Measurements from ENCODE around the gene CNGA3. TPM values are rescaled to one million over a fixed set of nuclear protein-coding genes. Genes with fewer than 3 reads are reported as not detected.

CNGA3 gene
- total and polyA plus RNA-seq, 2 donors (not counting 3 experiments of a cell fraction or from before 2014, with no cell fraction given): not detected

GRCh38 chr2:98309580-98309979, 36.7 kb upstream of the CNGA3 start:
- TF ChIP-seq MAX (IDR thresholded peaks at IDR 0.05; ENCODE audit: insufficient read depth, insufficient read length) (no peak), JUN (IDR thresholded peaks at IDR 0.05; ENCODE audit: borderline replicate concordance, insufficient read depth, insufficient read length, low read depth) (no peak), MYC (IDR thresholded peaks at IDR 0.05; ENCODE audit: low read depth, low read length) (no peak), POLR2AphosphoS5 (IDR thresholded peaks at IDR 0.05; ENCODE audit: insufficient read depth, low read depth, low read length) (no peak), FOS (IDR thresholded peaks at IDR 0.05; ENCODE audit: borderline replicate concordance, insufficient read depth, low read length) (no peak), CTCF (IDR thresholded peaks at IDR 0.05; ENCODE audit: extremely low read depth in 1 of 2, insufficient read depth in 1 of 2, low read depth in 1 of 2, low read length in 2 of 2) (no peak), POLR2A (IDR thresholded peaks at IDR 0.05; ENCODE audit: low read depth, low read length) (no peak), EZH2 (IDR thresholded peaks at IDR 0.05; ENCODE audit: borderline replicate concordance, low read depth, low read length, severe bottlenecking) (no peak)
- Histone ChIP-seq H3K27ac (ENCODE audit: insufficient read depth, low read depth, low read length) (no peak overlapping the region), H3K9me3 (replicated peaks; ENCODE audit: control insufficient read depth, insufficient read depth, low read length) (no peaks in the 10 kb centered on the region), H3K4me3 (replicated peaks in 1 of 3; ENCODE audit: insufficient read depth in 1 of 3, low read depth in 1 of 3, low read length in 3 of 3) (no peak overlapping the region), H2AFZ (ENCODE audit: low read depth, low read length) (no peak overlapping the region), H3K4me1 (ENCODE audit: control insufficient read depth, extremely low read depth, insufficient read depth, low read length) (no peaks in the 10 kb centered on the region), H3K79me2 (ENCODE audit: control insufficient read depth, insufficient read depth, low read length) (no peaks in the 10 kb centered on the region), H4K20me1 (replicated peaks; ENCODE audit: control insufficient read depth, extremely low read depth, insufficient read depth, low read length) (no peaks in the 10 kb centered on the region), H3K9ac (replicated peaks; ENCODE audit: extremely low read depth, insufficient read depth, low read length) (no peak overlapping the region), H3K4me2 (ENCODE audit: insufficient read depth, low read length) (no peak overlapping the region), H3K27me3 (ENCODE audit: control insufficient read depth in 2 of 2, insufficient read depth in 2 of 2, low read length in 2 of 2) (peaks cover 4 to 14% of the 10 kb centered on the region in 2 experiments), H3K36me3 (ENCODE audit: control insufficient read depth in 2 of 2, extremely low read depth in 1 of 2, insufficient read depth in 2 of 2, low read length in 2 of 2) (no peaks in the 10 kb centered on the region), H3K9me1 (replicated peaks; ENCODE audit: control insufficient read depth, extremely low read depth, insufficient read depth, low read length) (no peaks in the 10 kb centered on the region)
- CTCF ChIA-PET: no interaction called here
- FAIRE-seq: no peak
- intact Hi-C loops (cut with micrococcal nuclease): no loop called here
- DNase-seq (ENCODE audit: low read depth, low spot score): no peak
- POLR2A ChIA-PET: no interaction called here
- dilution Hi-C loops (cut with MboI; ENCODE audit: extremely low pct_ligation_motif_present, low sequenced_read_pairs): no loop called here
- BruUV-seq (replicated peaks): no TSS peak
